Naive thymus-derived CD8-positive, alpha-beta T cell (primary cell): ENCODE measurements around the gene PFAS. TPM values are rescaled to one million over a fixed set of nuclear protein-coding genes. Genes with fewer than 3 reads are reported as not detected.
A peak's percentile ranks its signal among the peaks of the same experiment; 100 is the strongest.
"Not testable (repeated sequence)": the region's sequence is repeated elsewhere in the genome, so short reads cannot be mapped to it uniquely, and the experiment has no call there.

Experiments used
- ATAC-seq, 2 donors: fragments of 150-1000 bp; cut with Tn5 transposase in 1 of 2; sonication (Bioruptor Pico), chemical (Tn5 transposase) in 1 of 2; 1 replicate in 1 of 2; 2 replicates in 1 of 2; pipeline ENCODE4 v1.10.0; 2021; ENCODE audit warnings: mild to moderate bottlenecking in 2 of 2, moderate library complexity in 2 of 2
- POLR2A ChIA-PET: fragments of 350-600 bp; sonication (Branson Sonifier 250); formaldehyde crosslinking; loops from one replicate; lab custom pipeline; 2021; ENCODE audit warnings: antibody characterized with exemption; lab: Charles Lee
- DNase-seq, 10 donors: peaks; one replicate each; pipeline versions ENCODE4 v3.0.0 to v3.0.0-alpha.2; 2020 to 2022
- H3K27ac Mint-ChIP-seq, 10 donors: one replicate each; pipeline ENCODE4 v1.8.0; 2020 to 2022; ENCODE audit warnings: mild to moderate bottlenecking in 10 of 10, mixed read lengths in 10 of 10, moderate library complexity in 4 of 10, inconsistent platforms in 1 of 10
- H3K27me3 Mint-ChIP-seq, 5 donors: one replicate each; pipeline ENCODE4 v1.8.0; 2021 to 2022; ENCODE audit warnings: mixed read lengths in 5 of 5
- H3K36me3 Mint-ChIP-seq, 3 donors: one replicate each; pipeline ENCODE4 v1.8.0; 2020 to 2022; ENCODE audit warnings: mixed read lengths in 3 of 3, mild to moderate bottlenecking in 2 of 3, inconsistent platforms in 1 of 3
- H3K4me1 Mint-ChIP-seq, 4 donors: one replicate each; pipeline ENCODE4 v1.8.0; 2021 to 2022; ENCODE audit warnings: mixed read lengths in 4 of 4
- H3K4me3 Mint-ChIP-seq, 10 donors: one replicate each; pipeline ENCODE4 v1.8.0; 2020 to 2022; ENCODE audit warnings: mild to moderate bottlenecking in 10 of 10, mixed read lengths in 10 of 10, moderate library complexity in 6 of 10, inconsistent platforms in 1 of 10
- H3K9me3 Mint-ChIP-seq, 9 donors: one replicate each; pipeline ENCODE4 v1.8.0; 2020 to 2022; ENCODE audit warnings: mixed read lengths in 9 of 9, mild to moderate bottlenecking in 3 of 9, inconsistent platforms in 1 of 9, moderate library complexity in 1 of 9
- polyA plus RNA-seq, 3 donors: library from polyadenylated mRNA; unstranded; fragments of 300-500 nt; fragmentation: Illumina TruSeq; gene quantifications; one replicate each; pipeline ENCODE4 v1.2.3, GENCODE V29; 2021
- total RNA-seq, 8 experiments: library from RNA in 2 of 8; stranded (reverse) in 2 of 8; gene quantifications; one replicate each; pipeline ENCODE4 v1.2.3 and lab custom pipeline; 2021 to 2026

PFAS gene
- total and polyA plus RNA-seq, 5 experiments from 2014 or later: 10.1 to 44.0 (median 20.9) TPM

- ATAC-seq (no peak), DNase-seq (no peak)
- H3K27me3 Mint-ChIP-seq: no peaks in the 10 kb centered on the region
- H3K27ac Mint-ChIP-seq: peak overlapping the region in 4 of 10 donors; percentile 11 to 63 (median 32)
- POLR2A ChIA-PET: interaction anchor here (0.7 to 2.6 kb wide), 6 partner anchors 8 to 30 kb away, joined by 3 to 13 read pairs (median 4); partner anchors contain the start of genes CTC1 and PFAS
- no peaks in the 10 kb centered on the region for H3K9me3 Mint-ChIP-seq
- H3K4me1 Mint-ChIP-seq: peaks cover 8 to 43% (median 32%) of the 10 kb centered on the region in 4 donors
- no peak overlapping the region for H3K4me3 Mint-ChIP-seq
- peaks cover 14 to 98% (median 30%) of the 10 kb centered on the region in 3 donors for H3K36me3 Mint-ChIP-seq
These were observed 14.5 kb upstream of the PFAS start for GRCh38 chr17:8234361-8235270.

DNA sequence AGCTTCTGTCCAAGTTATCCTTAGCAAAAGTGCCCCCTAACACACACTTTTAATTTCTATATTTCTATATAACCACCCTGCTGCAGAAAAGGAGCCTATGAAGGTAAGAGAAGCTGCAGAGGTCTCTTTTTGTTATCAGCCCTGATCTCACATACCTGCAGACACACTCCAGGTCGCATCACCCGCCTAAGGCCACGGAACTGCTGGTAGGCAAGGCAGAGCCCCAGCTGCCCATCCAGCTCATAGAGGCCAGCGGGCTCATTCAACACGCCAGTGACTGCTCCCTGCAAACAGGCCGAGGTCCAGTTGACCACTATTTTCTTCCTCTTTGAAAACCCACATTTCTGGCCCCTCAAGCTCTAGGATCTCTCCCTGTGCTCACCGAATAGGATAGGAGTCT is 13.4 kb upstream of the PFAS start:
- H3K36me3 Mint-ChIP-seq: peaks cover 5 to 98% (median 24%) of the 10 kb centered on the region in 3 donors
- H3K4me3 Mint-ChIP-seq: no peak overlapping the region
- ATAC-seq: no peak
- no peaks in the 10 kb centered on the region for H3K27me3 Mint-ChIP-seq
- peak overlapping the region in 2 of 10 donors; percentile 24 to 65 for H3K27ac Mint-ChIP-seq
- peaks cover 11 to 43% (median 27%) of the 10 kb centered on the region in 4 donors for H3K4me1 Mint-ChIP-seq
- DNase-seq: no peak
- POLR2A ChIA-PET: interaction anchor here (0.6 to 2.6 kb wide), 5 partner anchors 10 to 700 kb away, joined by 3 to 13 read pairs (median 6); partner anchors contain the start of genes CTC1 and PFAS
- no peaks in the 10 kb centered on the region for H3K9me3 Mint-ChIP-seq

- H3K27me3 Mint-ChIP-seq: no peaks in the 10 kb centered on the region
- peaks cover 0 to 94% (median 26%) of the 10 kb centered on the region in 3 donors for H3K36me3 Mint-ChIP-seq
- H3K4me3 Mint-ChIP-seq: no peak overlapping the region
- DNase-seq (no peak), ATAC-seq (no peak)
- no peaks in the 10 kb centered on the region for H3K9me3 Mint-ChIP-seq
- peak overlapping the region in 4 of 10 donors; percentile 1 to 73 (median 49) for H3K27ac Mint-ChIP-seq
- peaks cover 11 to 47% (median 26%) of the 10 kb centered on the region in 4 donors for H3K4me1 Mint-ChIP-seq
- POLR2A ChIA-PET: interaction anchor here (0.9 to 2.9 kb wide), 4 partner anchors 10 to 38 kb away, joined by 5 to 29 read pairs (median 10); no protein-coding TSS in a partner anchor
These were observed 11.9 kb upstream of the PFAS start for GRCh38 chr17:8237175-8237574.

GRCh38 chr17:8237886-8238285 is 11.2 kb upstream of the PFAS start:
- Mint-ChIP-seq H3K27ac (peak overlapping the region in 4 of 10 donors; percentile 51 to 78 (median 54)), H3K4me3 (peak overlapping the region in 1 of 10 donors; percentile 15), H3K36me3 (peaks cover 0 to 93% (median 25%) of the 10 kb centered on the region in 3 donors), H3K27me3 (no peaks in the 10 kb centered on the region), H3K9me3 (no peaks in the 10 kb centered on the region), H3K4me1 (peaks cover 16 to 51% (median 30%) of the 10 kb centered on the region in 4 donors)
- DNase-seq (no peak), ATAC-seq (no peak)
- POLR2A ChIA-PET: interaction anchor here (0.7 to 2.9 kb wide), 7 partner anchors 9 to 57 kb away, joined by 3 to 29 read pairs (median 6); partner anchors contain the start of genes PFAS and SLC25A35

GRCh38 chr17:8243827-8244226 is 5.3 kb upstream of the PFAS start:
- no peaks in the 10 kb centered on the region for H3K27me3 Mint-ChIP-seq
- H3K27ac Mint-ChIP-seq: peak overlapping the region; percentile 72 to 99 (median 84)
- POLR2A ChIA-PET: interaction anchor here (0.6 to 9.3 kb wide), 8 partner anchors 9 to 164 kb away, joined by 3 to 437 read pairs (median 4); partner anchors contain the start of gene SLC25A35
- H3K36me3 Mint-ChIP-seq: peaks cover 5 to 64% (median 14%) of the 10 kb centered on the region in 3 donors
- peak overlapping the region in 9 of 10 donors; percentile 37 to 95 (median 64) for H3K4me3 Mint-ChIP-seq
- H3K9me3 Mint-ChIP-seq: no peaks in the 10 kb centered on the region
- peaks cover 23 to 66% (median 50%) of the 10 kb centered on the region in 4 donors for H3K4me1 Mint-ChIP-seq
- ATAC-seq (no peak), DNase-seq (no peak)

DNA sequence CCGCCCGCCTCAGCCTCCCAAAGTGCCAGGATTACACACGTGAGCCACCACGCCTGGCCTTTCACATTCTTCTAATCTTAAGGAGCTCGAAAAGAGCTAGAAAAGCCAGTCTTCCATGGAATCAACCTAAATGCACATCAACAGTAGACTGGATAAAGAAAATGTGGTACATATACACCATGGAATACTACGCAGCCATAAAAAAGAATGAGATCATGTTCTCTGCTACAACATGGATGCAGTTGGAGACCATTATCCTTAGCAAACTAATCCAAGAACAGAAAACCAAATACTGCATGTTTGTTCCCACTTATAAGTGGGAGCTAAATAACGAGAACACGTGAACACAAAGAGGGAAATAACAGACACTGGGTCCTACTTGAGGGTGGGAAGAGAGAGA is 4.3 kb upstream of the PFAS start:
- ATAC-seq: no peak
- Mint-ChIP-seq H3K27ac (peak overlapping the region in 8 of 10 donors; percentile 86 to 100 (median 97)), H3K27me3 (no peaks in the 10 kb centered on the region), H3K9me3 (no peaks in the 10 kb centered on the region), H3K36me3 (peaks cover 5 to 55% (median 14%) of the 10 kb centered on the region in 3 donors), H3K4me3 (peak overlapping the region in 5 of 10 donors; percentile 46 to 100 (median 95)), H3K4me1 (peaks cover 26 to 64% (median 58%) of the 10 kb centered on the region in 4 donors)
- POLR2A ChIA-PET: interaction anchor here (1.0 to 9.3 kb wide), 4 partner anchors 10 to 86 kb away, joined by 4 to 437 read pairs (median 7); partner anchors contain the start of gene SLC25A35
- DNase-seq: no peak

DNA sequence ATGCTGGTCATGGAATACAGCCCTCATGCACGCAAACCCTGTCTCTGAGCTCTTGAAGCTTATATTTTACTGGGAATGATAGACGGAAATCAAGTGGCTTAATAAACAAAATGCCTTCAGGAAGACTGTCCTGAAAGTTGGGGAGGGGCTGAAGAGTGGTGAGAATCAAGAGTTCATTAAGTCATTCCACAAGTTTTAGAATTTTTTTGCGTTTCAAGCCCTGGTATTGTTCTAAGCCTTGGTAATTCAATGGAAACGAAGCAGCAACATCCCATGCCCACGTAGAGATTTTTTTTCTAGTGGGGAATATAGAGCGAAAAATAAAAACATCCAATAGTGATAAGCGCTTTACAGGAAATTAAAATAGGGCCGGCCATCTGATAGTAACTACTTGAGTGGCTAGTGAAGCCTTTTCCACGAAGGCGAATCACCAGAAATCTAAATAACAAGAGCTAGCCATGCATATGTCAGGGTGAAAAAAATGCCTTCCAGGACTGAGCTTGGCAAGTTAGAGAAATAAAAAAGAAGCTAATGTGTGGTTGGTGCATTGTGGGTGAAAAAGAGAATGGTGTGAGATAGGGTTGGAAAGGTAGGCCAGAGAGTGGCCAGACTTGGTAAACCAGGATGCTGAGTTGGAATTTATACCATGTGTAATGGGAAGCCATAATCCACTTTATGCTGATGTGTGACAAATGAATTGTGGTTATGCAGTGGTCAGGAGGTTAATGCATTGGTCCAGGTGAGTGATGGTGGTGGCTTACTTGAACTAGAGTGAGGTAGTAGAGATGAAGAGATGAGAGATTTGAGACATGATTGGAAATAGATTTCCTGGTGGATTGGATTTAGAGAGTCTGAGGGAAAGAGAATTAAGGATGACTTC is 772 bp downstream of the PFAS start:
- Mint-ChIP-seq H3K27me3 (no peaks in the 10 kb centered on the region), H3K27ac (peak overlapping the region; percentile 98 to 100 (median 100)), H3K9me3 (no peaks in the 10 kb centered on the region), H3K36me3 (peaks cover 5 to 27% (median 10%) of the 10 kb centered on the region in 3 donors), H3K4me3 (peak overlapping the region; percentile 95 to 100 (median 100)), H3K4me1 (peaks cover 28 to 48% (median 41%) of the 10 kb centered on the region in 4 donors)
- POLR2A ChIA-PET: interaction anchor here (0.6 to 9.3 kb wide), 13 partner anchors 12 to 650 kb away, joined by 3 to 437 read pairs (median 7); partner anchors contain the start of genes BORCS6, RANGRF, SLC25A35 and TP53
- ATAC-seq (no peak), DNase-seq (no peak)

- not testable (repeated sequence) for H3K27ac Mint-ChIP-seq, H3K27me3 Mint-ChIP-seq, H3K9me3 Mint-ChIP-seq, ATAC-seq, H3K4me3 Mint-ChIP-seq, DNase-seq
- Mint-ChIP-seq H3K4me1 (peaks cover 23 to 33% (median 26%) of the 10 kb centered on the region in 4 donors), H3K36me3 (peaks cover 0 to 30% (median 6%) of the 10 kb centered on the region in 3 donors)
- POLR2A ChIA-PET: interaction anchor here (0.6 to 0.9 kb wide), 4 partner anchors 49 to 114 kb away, joined by 3 to 4 read pairs (median 3); no protein-coding TSS in a partner anchor
These were observed 2.3 kb downstream of the PFAS start for GRCh38 chr17:8251411-8251810.

DNA sequence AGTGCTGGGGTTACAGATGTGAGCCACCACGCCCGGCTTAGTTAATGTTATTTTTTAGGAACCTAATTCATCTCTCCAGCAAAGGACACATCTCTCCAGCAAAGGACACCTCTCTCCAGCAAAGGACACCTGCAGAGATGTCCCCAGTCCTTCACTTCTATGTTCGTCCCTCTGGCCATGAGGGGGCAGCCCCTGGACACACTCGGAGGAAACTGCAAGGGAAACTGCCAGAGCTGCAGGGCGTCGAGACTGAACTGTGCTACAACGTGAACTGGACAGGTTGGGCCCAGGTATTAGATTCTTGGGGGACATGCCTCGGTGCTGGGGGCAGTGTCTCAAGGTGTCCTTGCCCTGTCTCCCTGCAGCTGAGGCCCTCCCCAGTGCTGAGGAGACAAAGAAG is 4.7 kb downstream of the PFAS start:
- H3K9me3 Mint-ChIP-seq: no peaks in the 10 kb centered on the region
- POLR2A ChIA-PET: no interaction called here
- no peak for DNase-seq
- no peak for ATAC-seq
- peaks cover 13 to 20% (median 15%) of the 10 kb centered on the region in 4 donors for H3K4me1 Mint-ChIP-seq
- no peak overlapping the region for H3K27ac Mint-ChIP-seq
- peaks cover 0 to 43% (median 7%) of the 10 kb centered on the region in 3 donors for H3K36me3 Mint-ChIP-seq
- H3K4me3 Mint-ChIP-seq: no peak overlapping the region
- H3K27me3 Mint-ChIP-seq: no peaks in the 10 kb centered on the region

GRCh38 chr17:8254881-8255280 is 5.8 kb downstream of the PFAS start:
- no peak for DNase-seq
- Mint-ChIP-seq H3K27me3 (no peaks in the 10 kb centered on the region), H3K4me1 (peaks cover 6 to 10% (median 9%) of the 10 kb centered on the region in 4 donors), H3K36me3 (peaks cover 0 to 45% (median 7%) of the 10 kb centered on the region in 3 donors), H3K27ac (no peak overlapping the region), H3K9me3 (no peaks in the 10 kb centered on the region), H3K4me3 (no peak overlapping the region)
- ATAC-seq: no peak
- POLR2A ChIA-PET: interaction anchor here (0.5 kb wide), 1 partner anchor 11 kb away, joined by 3 read pairs; no protein-coding TSS in a partner anchor

GRCh38 chr17:8255499-8255898 is 6.4 kb downstream of the PFAS start:
- no peak for DNase-seq
- H3K9me3 Mint-ChIP-seq: no peaks in the 10 kb centered on the region
- POLR2A ChIA-PET: interaction anchor here (0.5 kb wide), 1 partner anchor 12 kb away, joined by 3 read pairs; no protein-coding TSS in a partner anchor
- no peaks in the 10 kb centered on the region for H3K27me3 Mint-ChIP-seq
- H3K36me3 Mint-ChIP-seq: peaks cover 0 to 51% (median 12%) of the 10 kb centered on the region in 3 donors
- ATAC-seq: no peak
- H3K4me3 Mint-ChIP-seq: no peak overlapping the region
- H3K4me1 Mint-ChIP-seq: peaks cover under 1 to 4% (median 3%) of the 10 kb centered on the region in 4 donors
- H3K27ac Mint-ChIP-seq: no peak overlapping the region
